GM21529 (cell line): ENCODE measurements around the gene C17orf78.
"Not testable (repeated sequence)": the region's sequence is repeated elsewhere in the genome, so short reads cannot be mapped to it uniquely, and the experiment has no call there.

Experiments
- ATAC-seq: cut with Tn5 transposase; IDR thresholded peaks from one replicate; pipeline ENCODE4 v1.9.1; 2021; ENCODE audit not compliant: unreplicated experiment

The C17orf78 gene

GRCh38 chr17:37375706-37376105 is at the start of gene C17orf78:
TSS of gene C17orf78 (plus strand) at chr17:37375985. CDS start at chr17:37376093, 108 bp downstream.
- no peak for ATAC-seq

- no peak for ATAC-seq
Measured at GRCh38 chr17:37327341-37328090, 48.3 kb upstream of the C17orf78 start.

- ATAC-seq = no peak
Measured at GRCh38 chr17:37338847-37339246, 36.9 kb upstream of the C17orf78 start.

- no peak for ATAC-seq
Measured at GRCh38 chr17:37339321-37339720, 36.5 kb upstream of the C17orf78 start.

GRCh38 chr17:37340804-37341203 is 35.0 kb upstream of the C17orf78 start:
- ATAC-seq = no peak

GRCh38 chr17:37342589-37342988 is 33.2 kb upstream of the C17orf78 start:
- ATAC-seq = no peak

- ATAC-seq = no peak
Measured at GRCh38 chr17:37344519-37344918, 31.3 kb upstream of the C17orf78 start.

GRCh38 chr17:37346863-37347402 is 28.9 kb upstream of the C17orf78 start:
- ATAC-seq = not testable (repeated sequence)

- ATAC-seq = not testable (repeated sequence)
Measured at GRCh38 chr17:37356796-37357569, 18.8 kb upstream of the C17orf78 start.

GRCh38 chr17:37358098-37358829 is 17.5 kb upstream of the C17orf78 start:
- ATAC-seq = peak; percentile 16

- ATAC-seq = peak; percentile 89
Measured at GRCh38 chr17:37358830-37359681, 16.7 kb upstream of the C17orf78 start.

- ATAC-seq = no peak
Measured at GRCh38 chr17:37359682-37360188, 16.1 kb upstream of the C17orf78 start.

- ATAC-seq = no peak
Measured at GRCh38 chr17:37360632-37361031, 15.2 kb upstream of the C17orf78 start.

GRCh38 chr17:37361543-37361942 is 14.2 kb upstream of the C17orf78 start:
- ATAC-seq = no peak

- ATAC-seq = no peak
Measured at GRCh38 chr17:37365589-37365988, 10.2 kb upstream of the C17orf78 start.

- no peak for ATAC-seq
Measured at GRCh38 chr17:37368577-37368976, 7.2 kb upstream of the C17orf78 start.

- peak; percentile 66 for ATAC-seq
Measured at GRCh38 chr17:37373530-37374159, 2.1 kb upstream of the C17orf78 start.

- no peak for ATAC-seq
Measured at GRCh38 chr17:37382056-37382455, 6.3 kb downstream of the C17orf78 start.

- ATAC-seq = no peak
Measured at GRCh38 chr17:37384560-37385149, 8.9 kb downstream of the C17orf78 start.
